ENCODE measurements around the gene MYH11.

- TF ChIP-seq TAF1 (CRISPR knock-in tag; IDR thresholded peaks at IDR 0.05) (no peak), SCMH1 (CRISPR knock-in tag; IDR thresholded peaks at IDR 0.05; ENCODE audit: borderline replicate concordance) (no peak), EZH2 (conservative IDR thresholded peaks at IDR 0.05; ENCODE audit: low read depth, low read length) (no peak), PBX3 (CRISPR knock-in tag; IDR thresholded peaks at IDR 0.05; ENCODE audit: borderline replicate concordance) (no peak)
- TF ChIP-seq, protein P1, sequence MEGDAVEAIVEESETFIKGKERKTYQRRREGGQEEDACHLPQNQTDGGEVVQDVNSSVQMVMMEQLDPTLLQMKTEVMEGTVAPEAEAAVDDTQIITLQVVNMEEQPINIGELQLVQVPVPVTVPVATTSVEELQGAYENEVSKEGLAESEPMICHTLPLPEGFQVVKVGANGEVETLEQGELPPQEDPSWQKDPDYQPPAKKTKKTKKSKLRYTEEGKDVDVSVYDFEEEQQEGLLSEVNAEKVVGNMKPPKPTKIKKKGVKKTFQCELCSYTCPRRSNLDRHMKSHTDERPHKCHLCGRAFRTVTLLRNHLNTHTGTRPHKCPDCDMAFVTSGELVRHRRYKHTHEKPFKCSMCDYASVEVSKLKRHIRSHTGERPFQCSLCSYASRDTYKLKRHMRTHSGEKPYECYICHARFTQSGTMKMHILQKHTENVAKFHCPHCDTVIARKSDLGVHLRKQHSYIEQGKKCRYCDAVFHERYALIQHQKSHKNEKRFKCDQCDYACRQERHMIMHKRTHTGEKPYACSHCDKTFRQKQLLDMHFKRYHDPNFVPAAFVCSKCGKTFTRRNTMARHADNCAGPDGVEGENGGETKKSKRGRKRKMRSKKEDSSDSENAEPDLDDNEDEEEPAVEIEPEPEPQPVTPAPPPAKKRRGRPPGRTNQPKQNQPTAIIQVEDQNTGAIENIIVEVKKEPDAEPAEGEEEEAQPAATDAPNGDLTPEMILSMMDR (CRISPR knock-in tag; IDR thresholded peaks at IDR 0.05), result no peak
These were observed 127.7 kb downstream of the MYH11 start for GRCh38 chr16:15729152-15729551.

Data from HepG2 (cell line).